Activated naive CD8-positive, alpha-beta T cell (primary cell): ENCODE results near the gene PMS1.
"Not testable (repeated sequence)": the region's sequence is repeated elsewhere in the genome, so short reads cannot be mapped to it uniquely, and the experiment has no call there.

ENCODE experiments used
- H3K27ac Mint-ChIP-seq: one replicate; pipeline ENCODE4 v1.8.0; 2021; ENCODE audit warnings: mixed read lengths
- H3K27me3 Mint-ChIP-seq: one replicate; pipeline ENCODE4 v1.8.0; 2021; ENCODE audit warnings: mixed read lengths
- H3K36me3 Mint-ChIP-seq: one replicate; pipeline ENCODE4 v1.8.0; 2021; ENCODE audit warnings: mixed read lengths
- H3K4me1 Mint-ChIP-seq: one replicate; pipeline ENCODE4 v1.8.0; 2021; ENCODE audit warnings: low read depth, mixed read lengths
- H3K4me3 Mint-ChIP-seq: one replicate; pipeline ENCODE4 v1.8.0; 2021; ENCODE audit warnings: mild to moderate bottlenecking, mixed read lengths
- H3K9me3 Mint-ChIP-seq: one replicate; pipeline ENCODE4 v1.8.0; 2021; ENCODE audit warnings: low read depth, mixed read lengths

PMS1 gene

DNA sequence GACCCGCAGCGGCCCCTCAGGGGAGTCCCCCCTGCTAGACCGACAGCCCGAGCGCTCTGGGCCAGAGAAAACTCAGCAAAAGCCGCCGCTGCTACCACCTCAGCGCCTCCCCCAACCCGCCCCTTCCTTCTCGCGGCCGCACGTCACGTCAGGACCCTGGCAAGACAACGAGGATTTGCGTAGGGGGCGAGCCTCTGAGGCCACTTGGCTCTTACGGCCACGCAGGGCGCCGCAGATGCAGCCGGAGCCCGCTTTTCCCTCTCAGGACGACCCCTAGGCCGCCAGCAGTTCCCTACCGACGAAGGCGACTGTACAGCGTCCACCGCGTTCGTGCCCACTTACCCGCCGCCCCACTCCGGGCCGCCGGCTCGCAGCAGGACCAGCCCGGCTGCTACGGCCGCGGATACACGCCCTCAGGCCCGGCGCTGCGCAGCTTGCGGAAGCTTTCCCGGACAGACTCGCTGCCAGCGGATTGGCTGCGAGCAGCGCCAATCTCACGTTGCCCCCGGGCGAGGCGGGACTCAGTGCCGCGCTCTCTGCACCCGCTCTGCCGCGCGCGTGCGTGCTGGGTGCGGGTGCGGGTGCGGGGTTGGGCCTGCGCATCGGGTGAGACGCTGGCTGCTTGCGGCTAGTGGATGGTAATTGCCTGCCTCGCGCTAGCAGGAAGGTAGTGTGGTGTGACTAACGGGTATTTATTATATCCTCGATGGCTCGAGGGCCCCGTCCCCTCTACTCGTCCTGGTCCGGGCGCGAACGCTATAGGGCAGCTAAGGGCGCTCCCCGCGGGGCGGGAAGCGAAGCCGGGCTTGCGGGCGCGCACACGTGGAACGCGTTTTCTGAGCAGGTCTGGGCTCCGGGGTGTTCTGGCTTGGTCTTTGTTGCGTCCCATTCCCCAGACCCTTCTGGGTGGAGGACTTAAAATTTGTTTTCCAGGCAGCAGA, at the start of gene PMS1, which contains the start of gene ORMDL1:
Gene PMS1, plus strand, starts transcription at position 524 of the 941 bp plus-strand sequence. CDS start 7,360 bp downstream, outside the sequence.
Gene ORMDL1, minus strand, starts transcription at position 413 of the 941 bp plus-strand sequence. CDS start 1,744 bp downstream, outside the sequence.
- H3K27ac Mint-ChIP-seq, result peak within 1 kb of the TSS; percentile 95
- no peaks in the 10 kb centered on the region for H3K9me3 Mint-ChIP-seq
- H3K4me1 Mint-ChIP-seq, result peaks cover 59% of the 10 kb centered on the region
- no peaks in the 10 kb centered on the region for H3K27me3 Mint-ChIP-seq
- peaks cover 26% of the 10 kb centered on the region for H3K36me3 Mint-ChIP-seq
- H3K4me3 Mint-ChIP-seq, result peak within 1 kb of the TSS; percentile 95

DNA sequence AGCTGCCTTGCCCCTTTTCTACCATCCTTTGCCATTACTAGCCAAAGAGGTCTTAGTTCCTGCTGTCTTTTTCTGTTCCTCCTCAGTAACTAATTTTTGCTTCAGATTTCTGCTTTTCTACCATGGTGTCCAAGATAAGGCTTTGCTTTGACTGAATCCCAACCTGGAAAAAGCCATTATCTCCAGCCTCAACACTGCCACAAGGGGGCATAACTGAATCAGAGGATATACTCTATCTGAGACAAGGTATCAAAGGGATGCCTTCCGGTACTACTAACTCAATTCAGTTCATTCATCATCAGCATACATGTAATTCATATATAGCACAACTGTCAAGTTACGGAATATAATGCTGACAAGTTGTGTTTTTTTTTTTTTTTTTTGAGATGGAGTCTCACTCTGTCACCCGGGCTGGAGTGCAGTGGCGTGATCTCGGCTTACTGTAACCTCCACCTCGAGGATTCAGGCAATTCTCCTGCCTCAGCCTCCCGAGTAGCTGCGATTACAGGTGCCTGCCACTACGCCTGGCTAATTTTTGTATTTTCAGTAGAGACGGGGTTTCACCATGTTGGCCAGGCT, 33.1 kb upstream of the PMS1 start:
- H3K27ac Mint-ChIP-seq, result peak overlapping the region; percentile 17
- H3K4me1 Mint-ChIP-seq, result peaks cover 2% of the 10 kb centered on the region
- H3K36me3 Mint-ChIP-seq, result peaks cover 2% of the 10 kb centered on the region

DNA sequence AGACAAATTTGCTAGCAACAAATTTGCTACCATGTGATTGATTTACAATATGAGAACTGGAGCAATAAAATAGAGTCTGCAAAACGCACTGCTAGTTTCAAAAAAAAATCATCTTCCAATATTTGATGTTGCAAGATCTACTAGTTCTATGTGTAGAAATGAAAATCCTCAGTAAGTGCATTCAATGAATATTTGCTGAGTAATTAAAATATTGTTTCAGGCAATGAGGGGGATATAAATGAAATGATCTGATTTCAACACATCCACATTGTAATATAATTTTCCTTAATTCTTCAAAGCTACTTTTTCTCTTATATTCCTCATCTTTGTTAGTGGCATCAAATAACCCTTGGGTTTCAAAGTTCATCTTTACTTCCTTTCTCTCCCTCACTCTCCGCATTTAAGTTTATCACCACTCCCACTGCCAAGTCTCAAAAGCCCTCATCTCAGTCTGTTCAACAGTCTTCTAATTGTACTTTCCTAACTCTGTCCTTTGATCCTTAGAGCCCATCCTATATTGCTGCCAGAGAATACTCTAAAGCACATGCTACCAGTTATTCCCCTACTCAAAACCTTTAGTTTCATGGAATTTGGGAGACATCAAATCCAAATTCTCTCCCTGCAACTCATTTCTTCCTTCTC, 27.8 kb upstream of the PMS1 start:
- Mint-ChIP-seq H3K36me3 (peaks cover 2% of the 10 kb centered on the region), H3K4me1 (peaks cover 2% of the 10 kb centered on the region), H3K27ac (no peak overlapping the region), H3K4me3 (no peak overlapping the region), H3K27me3 (no peaks in the 10 kb centered on the region), H3K9me3 (no peaks in the 10 kb centered on the region)

More for the DNA sequence above, 33.1 kb upstream of the PMS1 start:
- Mint-ChIP-seq H3K4me3 (no peak overlapping the region), H3K9me3 (no peaks in the 10 kb centered on the region), H3K27me3 (no peaks in the 10 kb centered on the region)

DNA sequence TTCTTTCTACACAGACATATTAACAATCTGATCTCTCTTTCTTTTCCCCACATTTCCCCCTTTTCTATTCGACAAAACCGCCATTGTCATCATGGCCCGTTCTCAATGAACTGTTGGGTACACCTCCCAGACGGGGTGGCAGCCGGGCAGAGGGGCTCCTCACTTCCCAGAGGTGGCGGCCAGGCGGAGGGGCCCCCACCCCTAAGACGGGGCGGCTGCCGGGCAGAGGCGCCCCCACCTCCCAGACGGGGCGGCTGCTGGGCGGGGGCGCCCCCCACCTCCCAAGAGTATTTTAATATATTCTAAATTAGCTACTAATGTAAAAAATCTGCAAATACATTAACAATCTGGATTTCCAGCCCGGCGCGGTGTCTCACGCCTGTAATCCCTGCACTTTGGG, 24.1 kb upstream of the PMS1 start:
- not testable (repeated sequence) for H3K36me3 Mint-ChIP-seq, H3K27ac Mint-ChIP-seq, H3K27me3 Mint-ChIP-seq, H3K4me3 Mint-ChIP-seq, H3K9me3 Mint-ChIP-seq
- peaks cover 11% of the 10 kb centered on the region for H3K4me1 Mint-ChIP-seq

DNA sequence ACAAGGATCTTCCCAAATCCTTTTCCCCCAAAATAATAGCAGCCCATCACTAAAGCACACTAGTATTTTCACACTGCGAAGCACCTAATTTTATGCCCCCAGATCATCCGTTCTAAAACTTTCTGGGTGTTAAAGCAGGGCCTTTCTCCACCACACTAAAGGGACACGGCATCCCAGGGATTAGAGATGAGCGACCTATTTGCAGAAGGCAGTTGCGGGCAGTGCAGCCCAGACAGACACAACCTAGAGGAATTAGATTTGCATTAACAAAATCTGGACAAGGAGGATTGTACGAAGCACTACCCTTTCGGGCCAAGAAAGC, 22.1 kb upstream of the PMS1 start:
- no peaks in the 10 kb centered on the region for H3K27me3 Mint-ChIP-seq
- peaks cover 8% of the 10 kb centered on the region for H3K36me3 Mint-ChIP-seq
- peak overlapping the region; percentile 94 for H3K27ac Mint-ChIP-seq
- H3K4me3 Mint-ChIP-seq, result peak overlapping the region; percentile 93
- H3K9me3 Mint-ChIP-seq, result no peaks in the 10 kb centered on the region
- peaks cover 11% of the 10 kb centered on the region for H3K4me1 Mint-ChIP-seq

DNA sequence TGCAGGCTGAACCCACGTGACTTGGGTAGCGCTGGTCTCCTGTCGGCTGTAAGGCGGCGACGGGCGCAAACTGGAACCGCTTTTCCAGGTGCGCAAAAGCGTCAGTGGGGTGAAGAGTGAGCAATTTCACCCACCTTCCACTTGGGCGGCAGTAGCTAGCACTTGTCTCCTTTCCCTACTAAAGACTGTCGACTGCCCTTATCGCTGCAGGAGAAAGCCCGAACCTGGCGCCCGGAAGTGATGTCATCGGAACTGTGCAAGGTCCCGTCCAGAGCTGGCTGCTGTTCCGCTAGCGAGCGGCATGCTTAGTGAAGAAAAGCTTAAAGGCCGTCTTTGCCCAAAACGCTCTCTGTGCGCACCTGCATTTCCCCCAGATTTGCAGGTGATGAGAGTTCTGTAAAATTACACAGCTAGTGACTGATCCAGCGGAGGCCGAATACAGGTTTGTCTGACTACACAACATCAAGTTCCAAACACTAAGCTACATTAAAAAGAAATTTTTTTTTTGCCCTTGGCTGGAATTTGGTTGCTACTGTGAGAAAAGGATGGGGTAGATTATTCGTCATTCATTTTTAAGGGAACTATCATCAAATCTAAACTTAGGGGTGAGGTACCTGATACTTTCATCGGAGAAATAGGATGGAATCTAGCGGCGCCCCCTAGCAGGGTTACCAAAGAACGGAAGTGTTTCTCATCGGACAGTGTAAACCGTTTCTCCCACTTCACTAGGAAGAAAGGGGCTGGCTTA, 21.5 kb upstream of the PMS1 start, which contains the start of gene OSGEPL1:
Gene OSGEPL1, minus strand, starts transcription at position 242 of the 748 bp plus-strand sequence. CDS start 1,152 bp downstream, outside the sequence.
- Mint-ChIP-seq H3K27ac (peak within 1 kb of the TSS; percentile 94), H3K4me1 (peaks cover 11% of the 10 kb centered on the region), H3K36me3 (peaks cover 9% of the 10 kb centered on the region), H3K4me3 (peak within 1 kb of the TSS; percentile 93), H3K9me3 (no peaks in the 10 kb centered on the region), H3K27me3 (no peaks in the 10 kb centered on the region)

DNA sequence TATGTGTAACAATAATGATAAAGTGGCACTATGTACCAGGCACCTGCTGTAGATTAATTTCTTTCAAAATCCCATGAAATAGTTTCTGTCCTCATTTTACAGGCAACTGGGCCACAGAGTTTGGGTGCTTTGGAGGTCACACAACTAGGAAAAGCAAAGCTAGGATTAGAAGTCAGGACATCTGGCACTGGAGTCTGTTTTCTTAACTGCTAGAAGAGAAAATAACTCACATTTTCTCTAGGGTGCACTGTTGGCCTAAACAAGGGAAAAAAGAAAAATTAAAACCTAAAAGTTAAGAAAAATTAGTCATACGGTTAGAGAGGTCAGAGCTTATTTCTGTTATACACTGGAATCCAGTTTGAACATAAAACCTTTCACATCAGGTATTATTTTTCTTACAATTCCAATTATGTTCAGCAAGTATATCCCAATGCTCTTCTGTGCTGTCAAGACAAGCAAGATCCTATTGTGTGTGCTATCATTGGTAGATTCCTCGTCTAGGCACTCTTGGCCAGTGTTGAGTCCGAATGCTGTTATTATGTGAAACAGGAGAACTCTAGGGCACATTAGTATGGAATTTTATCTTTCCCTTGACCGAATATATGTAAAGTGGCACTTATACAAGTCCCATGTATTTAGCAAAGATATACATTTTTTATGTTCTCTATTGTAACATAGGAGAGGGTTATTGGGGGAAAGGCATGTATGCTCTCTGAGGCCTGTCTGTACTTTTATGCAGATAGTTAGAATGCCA, 20.2 kb upstream of the PMS1 start:
- Mint-ChIP-seq H3K4me1 (peaks cover 11% of the 10 kb centered on the region), H3K9me3 (no peaks in the 10 kb centered on the region), H3K36me3 (peaks cover 12% of the 10 kb centered on the region), H3K27ac (no peak overlapping the region), H3K4me3 (peak overlapping the region; percentile 63), H3K27me3 (no peaks in the 10 kb centered on the region)

DNA sequence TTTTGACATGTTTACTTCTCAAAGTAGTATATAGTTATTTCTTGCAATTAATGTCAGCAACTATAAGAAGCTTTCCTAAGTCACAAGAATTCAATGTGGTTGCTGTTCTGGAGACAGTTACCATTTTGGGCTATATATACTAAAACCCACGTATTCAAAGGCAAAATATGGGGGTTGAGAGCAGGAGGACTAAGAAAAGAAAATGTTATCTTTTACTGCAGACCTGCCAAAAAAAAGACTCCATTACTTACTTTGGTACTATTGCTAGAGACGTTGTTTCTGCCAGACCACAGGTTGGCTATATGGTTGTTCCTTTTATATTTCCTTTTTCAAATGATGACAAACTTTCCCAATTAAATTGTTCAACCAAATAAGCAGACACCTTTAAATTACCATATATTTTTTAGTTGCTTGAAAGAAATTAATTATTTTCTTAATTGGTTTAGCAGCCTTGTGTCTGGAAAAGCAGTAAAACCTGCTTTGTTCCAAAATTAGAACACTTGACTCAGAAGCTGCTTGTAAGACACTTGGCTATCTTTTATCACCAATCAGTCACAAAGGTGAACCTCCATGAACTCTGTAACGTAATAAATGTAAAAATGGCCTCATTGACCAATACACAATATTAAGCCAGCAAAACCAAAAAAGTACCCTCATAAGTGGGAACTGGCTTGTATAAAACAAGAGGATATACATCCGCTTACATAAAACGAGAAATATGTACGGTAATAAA, 13.5 kb upstream of the PMS1 start:
- Mint-ChIP-seq H3K9me3 (no peaks in the 10 kb centered on the region), H3K4me3 (no peak overlapping the region), H3K27ac (no peak overlapping the region), H3K36me3 (peaks cover 14% of the 10 kb centered on the region), H3K4me1 (no peaks in the 10 kb centered on the region), H3K27me3 (no peaks in the 10 kb centered on the region)

DNA sequence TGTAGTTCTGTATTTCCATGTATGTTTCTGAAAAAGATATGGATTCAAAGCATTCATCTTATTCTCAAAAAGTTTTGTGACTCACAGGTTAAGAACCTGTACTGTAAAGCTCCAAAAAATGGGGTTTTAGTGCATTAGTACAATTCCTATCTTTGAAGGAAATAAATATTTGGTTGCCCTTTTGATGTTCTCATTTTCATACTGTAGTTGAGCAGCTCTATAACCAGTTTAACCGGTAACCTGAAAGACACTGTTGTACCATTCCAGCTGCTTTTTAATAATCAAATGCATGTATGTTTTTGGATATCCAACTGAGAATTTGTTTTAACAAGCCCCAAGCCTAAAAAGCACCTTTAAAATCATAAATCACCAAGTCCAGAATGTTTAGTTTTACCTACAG, 12.0 kb upstream of the PMS1 start:
- Mint-ChIP-seq H3K4me1 (peaks cover 5% of the 10 kb centered on the region), H3K36me3 (peaks cover 7% of the 10 kb centered on the region), H3K9me3 (no peaks in the 10 kb centered on the region), H3K27ac (peak overlapping the region; percentile 34), H3K27me3 (no peaks in the 10 kb centered on the region), H3K4me3 (no peak overlapping the region)

DNA sequence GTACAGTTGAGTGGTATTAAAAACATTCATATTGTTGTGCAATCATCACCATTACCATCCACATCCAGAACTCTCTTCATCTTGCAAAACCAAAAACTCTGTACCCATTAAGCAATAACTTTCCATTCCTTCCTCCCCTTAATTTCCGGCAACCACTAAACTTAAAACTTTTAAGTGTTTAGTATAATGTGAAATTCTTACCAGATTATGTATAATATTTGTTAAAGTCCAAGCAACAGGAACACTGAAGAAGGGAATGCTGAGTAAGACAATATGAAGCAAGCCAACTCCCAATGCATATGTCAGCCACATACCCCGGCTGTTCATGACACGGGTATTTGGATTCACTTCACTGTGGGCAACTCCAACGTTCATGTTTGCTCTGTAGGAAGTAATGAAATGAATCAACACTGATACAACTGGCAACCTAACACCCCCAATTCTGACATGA, 2.0 kb upstream of the PMS1 start:
- no peaks in the 10 kb centered on the region for H3K27me3 Mint-ChIP-seq
- H3K36me3 Mint-ChIP-seq, result peaks cover 20% of the 10 kb centered on the region
- peak overlapping the region; percentile 56 for H3K27ac Mint-ChIP-seq
- H3K4me3 Mint-ChIP-seq, result peak overlapping the region; percentile 95
- no peaks in the 10 kb centered on the region for H3K9me3 Mint-ChIP-seq
- H3K4me1 Mint-ChIP-seq, result peaks cover 63% of the 10 kb centered on the region

DNA sequence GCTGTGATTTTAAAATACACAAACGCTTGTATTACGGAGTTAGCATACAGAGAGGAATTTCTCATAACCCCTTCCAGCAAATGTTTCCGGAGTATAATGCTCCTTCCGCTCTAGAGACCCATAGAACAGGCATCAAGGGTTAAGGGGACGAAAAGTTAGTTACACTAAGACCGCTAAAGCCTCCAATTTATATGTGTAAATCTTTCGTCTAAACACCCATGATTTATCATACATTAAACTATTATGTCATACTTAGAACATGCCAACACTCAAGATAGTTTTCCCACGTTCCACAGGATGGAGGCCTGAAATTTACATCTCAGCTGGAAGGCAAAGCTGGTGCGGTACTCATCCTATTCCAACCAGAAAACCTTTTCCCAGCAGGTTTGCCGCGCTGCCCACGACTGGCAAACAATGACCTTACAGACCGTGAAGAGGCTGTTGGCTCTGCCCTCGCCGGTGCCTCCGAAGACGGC, 761 bp upstream of the PMS1 start:
- Mint-ChIP-seq H3K9me3 (no peaks in the 10 kb centered on the region), H3K4me1 (peaks cover 66% of the 10 kb centered on the region), H3K27me3 (no peaks in the 10 kb centered on the region), H3K36me3 (peaks cover 26% of the 10 kb centered on the region), H3K27ac (peak overlapping the region; percentile 95), H3K4me3 (peak overlapping the region; percentile 95)

DNA sequence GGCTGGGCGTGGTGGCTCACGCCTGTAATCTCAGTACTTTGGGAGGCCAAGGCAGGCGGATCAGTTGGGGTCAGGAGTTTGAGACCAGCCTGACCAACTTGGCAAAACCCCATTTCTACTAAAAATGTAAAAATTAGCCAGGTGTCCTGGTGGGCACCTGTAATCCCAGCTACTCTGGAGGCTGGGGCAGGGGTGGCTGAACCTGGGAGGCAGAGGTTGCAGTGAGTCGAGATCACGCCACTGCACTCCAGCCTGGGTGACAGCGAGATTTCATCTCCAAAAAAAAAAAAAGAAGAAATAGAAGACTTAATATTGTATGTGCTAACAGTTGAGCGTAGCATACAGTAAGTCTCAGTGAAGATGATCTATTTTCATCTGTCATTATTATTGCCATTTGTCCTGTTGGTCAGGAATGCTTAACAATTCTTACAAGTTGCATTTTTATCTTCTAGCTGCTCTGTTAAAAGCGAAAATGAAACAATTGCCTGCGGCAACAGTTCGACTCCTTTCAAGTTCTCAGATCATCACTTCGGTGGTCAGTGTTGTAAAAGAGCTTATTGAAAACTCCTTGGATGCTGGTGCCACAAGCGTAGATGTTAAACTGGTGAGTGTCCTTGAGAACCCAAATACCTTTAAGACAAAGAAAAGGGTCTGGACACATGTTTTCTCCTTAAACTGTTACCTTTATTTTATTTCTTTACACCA, 7.2 kb downstream of the PMS1 start:
- Mint-ChIP-seq H3K36me3 (peaks cover 13% of the 10 kb centered on the region), H3K4me3 (no peak overlapping the region), H3K27me3 (no peaks in the 10 kb centered on the region), H3K4me1 (peaks cover 16% of the 10 kb centered on the region), H3K9me3 (no peaks in the 10 kb centered on the region), H3K27ac (no peak overlapping the region)

DNA sequence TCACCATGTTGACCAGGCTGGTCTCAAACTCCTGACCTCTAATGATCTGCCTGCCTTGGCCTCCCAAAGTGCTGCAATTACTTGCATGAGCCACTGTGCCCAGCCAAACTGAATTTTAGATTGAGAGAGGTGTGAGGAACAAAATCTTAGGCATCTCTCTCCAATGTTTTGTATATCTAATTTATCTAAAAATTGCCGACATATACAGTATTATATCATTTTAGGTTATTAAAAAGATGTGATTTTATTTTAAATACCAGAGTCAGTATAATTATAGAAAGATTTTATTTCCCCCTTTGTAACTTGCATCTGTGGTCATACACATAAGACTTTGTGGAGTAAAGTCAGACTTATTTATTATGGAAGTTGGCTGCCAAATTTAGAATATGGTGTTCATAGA, 10.1 kb downstream of the PMS1 start:
- H3K9me3 Mint-ChIP-seq, result no peaks in the 10 kb centered on the region
- H3K27ac Mint-ChIP-seq, result no peak overlapping the region
- H3K4me3 Mint-ChIP-seq, result no peak overlapping the region
- H3K4me1 Mint-ChIP-seq, result peaks cover 6% of the 10 kb centered on the region
- no peaks in the 10 kb centered on the region for H3K27me3 Mint-ChIP-seq
- peaks cover 15% of the 10 kb centered on the region for H3K36me3 Mint-ChIP-seq
